B cell (primary cell): ENCODE data around the gene VARS1.

Experiments used
- EZH2 ChIP-seq: IDR thresholded peaks from 2 replicates; pipeline ENCODE4 v1.6.1; 2012; ENCODE audit warnings: borderline replicate concordance, low read depth, mild to moderate bottlenecking, moderate library complexity, low read length; ENCODE audit not compliant: insufficient read depth, poor library complexity, severe bottlenecking
- TF ChIP-seq, protein P1 (sequence below): fragments of 200-600 bp; IDR thresholded peaks from one replicate; pipeline ENCODE4 v1.8.0; 2022; ENCODE audit warnings: antibody characterized with exemption, mild to moderate bottlenecking

DNA sequence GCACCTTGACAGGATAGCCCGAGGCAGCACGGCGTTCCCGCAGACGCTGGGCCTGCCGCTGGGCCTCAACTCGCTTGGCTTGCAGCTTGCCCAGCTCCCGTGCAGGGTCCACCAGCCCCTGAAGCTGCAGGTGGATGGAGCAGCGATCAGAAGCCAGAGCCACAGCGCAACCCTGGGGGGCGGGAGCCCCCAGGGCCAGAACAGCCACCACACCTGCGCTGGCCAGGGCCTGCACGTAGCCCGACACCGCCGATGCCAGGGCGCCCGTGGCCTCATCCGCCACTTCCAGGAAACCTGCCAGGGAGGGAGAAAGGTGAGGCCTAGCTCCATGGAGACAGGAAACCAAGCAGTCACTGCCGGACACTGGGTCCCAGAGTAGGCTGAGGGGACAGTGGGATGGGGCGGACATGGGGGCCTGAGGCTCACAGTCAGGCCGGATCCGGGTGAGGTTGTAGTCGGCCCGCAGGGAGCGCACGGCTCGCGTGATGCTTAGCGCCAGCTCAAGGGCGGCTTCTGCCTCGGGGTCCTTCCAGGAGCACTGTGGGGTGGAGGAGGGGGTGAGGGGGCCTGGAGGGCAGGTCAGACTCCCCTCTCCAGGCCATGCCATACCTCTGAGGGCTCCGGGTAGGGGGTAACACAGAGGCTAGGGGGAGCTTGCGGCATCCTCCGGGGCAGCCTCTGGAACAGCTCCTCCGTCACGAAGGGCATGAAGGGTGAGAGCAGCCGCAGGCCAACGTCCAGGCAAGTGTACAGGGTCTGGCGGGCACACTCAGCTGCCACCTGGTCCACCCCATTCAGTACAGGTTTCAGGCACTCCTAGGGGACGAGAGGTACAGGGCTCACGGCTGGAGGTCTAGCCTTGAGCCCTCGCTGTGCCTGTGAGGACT, 16.3 kb downstream of the VARS1 start:
- TF ChIP-seq, protein P1, sequence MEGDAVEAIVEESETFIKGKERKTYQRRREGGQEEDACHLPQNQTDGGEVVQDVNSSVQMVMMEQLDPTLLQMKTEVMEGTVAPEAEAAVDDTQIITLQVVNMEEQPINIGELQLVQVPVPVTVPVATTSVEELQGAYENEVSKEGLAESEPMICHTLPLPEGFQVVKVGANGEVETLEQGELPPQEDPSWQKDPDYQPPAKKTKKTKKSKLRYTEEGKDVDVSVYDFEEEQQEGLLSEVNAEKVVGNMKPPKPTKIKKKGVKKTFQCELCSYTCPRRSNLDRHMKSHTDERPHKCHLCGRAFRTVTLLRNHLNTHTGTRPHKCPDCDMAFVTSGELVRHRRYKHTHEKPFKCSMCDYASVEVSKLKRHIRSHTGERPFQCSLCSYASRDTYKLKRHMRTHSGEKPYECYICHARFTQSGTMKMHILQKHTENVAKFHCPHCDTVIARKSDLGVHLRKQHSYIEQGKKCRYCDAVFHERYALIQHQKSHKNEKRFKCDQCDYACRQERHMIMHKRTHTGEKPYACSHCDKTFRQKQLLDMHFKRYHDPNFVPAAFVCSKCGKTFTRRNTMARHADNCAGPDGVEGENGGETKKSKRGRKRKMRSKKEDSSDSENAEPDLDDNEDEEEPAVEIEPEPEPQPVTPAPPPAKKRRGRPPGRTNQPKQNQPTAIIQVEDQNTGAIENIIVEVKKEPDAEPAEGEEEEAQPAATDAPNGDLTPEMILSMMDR, result no peak
- no peak for TF ChIP-seq EZH2
